A549 (cell line): ENCODE measurements around the gene HS3ST4. TPM values are rescaled to one million over a fixed set of nuclear protein-coding genes. Genes with fewer than 3 reads are reported as not detected.

ENCODE experiments used
- ATAC-seq, 2 experiments: fragments of 200-7000 bp in 1 of 2; fragments of >200 bp in 1 of 2; cut with Nextera tagmentation in 1 of 2; cut with Tn5 transposase in 1 of 2; 3 replicates each; pipeline versions ENCODE4 v1.8.0 to v1.9.1; 2018 to 2020; ENCODE audit warnings: mild to moderate bottlenecking in 1 of 2, moderate library complexity in 1 of 2
- CTCF ChIA-PET: fragments of 300-600 bp; sonication (Branson Sonifier 250); formaldehyde crosslinking; extraction: SDS; loops from one replicate; lab custom pipeline; 2021; ENCODE audit warnings: antibody characterized with exemption, inconsistent platforms; lab: Yijun Ruan, JAX
- POLR2A ChIA-PET: fragments of 350-600 bp; formaldehyde crosslinking; extraction: SDS; loops from one replicate; lab custom pipeline; 2021; ENCODE audit warnings: antibody characterized with exemption, inconsistent platforms; lab: Yijun Ruan, JAX
- DNase-seq, 2 experiments: peaks; one replicate each; pipeline versions ENCODE4 v3.0.0 to v3.0.0-alpha.2; 2011 to 2016; ENCODE audit warnings: low read depth in 1 of 2, low spot score in 1 of 2
- FAIRE-seq: peaks from 2 replicates; lab custom pipeline; 2011; peaks lifted over from hg19 to GRCh38; lab: Jason Lieb, UNC
- H3K27ac ChIP-seq, 2 experiments: fragments of >200 bp; sonication (Bioruptor Twin); formaldehyde crosslinking; 3 replicates each; pipeline ENCODE4 v1.5.1; 2016 to 2017
- H3K4me1 ChIP-seq: fragments of >200 bp; sonication (Bioruptor Twin); formaldehyde crosslinking; 3 replicates; pipeline ENCODE4 v1.6.1; 2016
- H3K4me2 ChIP-seq: fragments of >200 bp; sonication (Bioruptor Twin); formaldehyde crosslinking; 3 replicates; pipeline ENCODE4 v1.6.1; 2016
- H3K4me3 ChIP-seq: fragments of >200 bp; sonication (Bioruptor Twin); formaldehyde crosslinking; 3 replicates; pipeline ENCODE4 v1.5.1; 2016
- H3K9me3 ChIP-seq: fragments of >200 bp; sonication (Bioruptor Twin); formaldehyde crosslinking; 3 replicates; pipeline ENCODE4 v1.6.1; 2016
- CBX8 ChIP-seq: fragments of 200-600 bp; sonication (generic); IDR thresholded peaks from 2 replicates; pipeline ENCODE4 v1.6.1; 2016
- CHD2 ChIP-seq: fragments of 150-350 bp; IDR thresholded peaks from 2 replicates; pipeline ENCODE4 v1.6.1; 2014; ENCODE audit warnings: low read length; ENCODE audit not compliant: partially characterized antibody
- CHD4 ChIP-seq: fragments of 200-600 bp; sonication (generic); IDR thresholded peaks from 2 replicates; pipeline ENCODE4 v1.6.1; 2016; ENCODE audit warnings: antibody characterized with exemption, mild to moderate bottlenecking, borderline replicate concordance
- ELK1 ChIP-seq: fragments of 150-350 bp; IDR thresholded peaks from 2 replicates; pipeline ENCODE4 v1.6.1; 2014; ENCODE audit warnings: low read depth, mild to moderate bottlenecking, low read length
- ESRRA ChIP-seq: fragments of 150-350 bp; IDR thresholded peaks from 2 replicates; pipeline ENCODE4 v1.6.1; 2014; ENCODE audit warnings: mild to moderate bottlenecking, low read length, borderline replicate concordance
- GATA3 ChIP-seq: IDR thresholded peaks from 2 replicates; pipeline ENCODE4 v1.6.1; 2012; ENCODE audit warnings: borderline replicate concordance
- HES2 ChIP-seq: fragments of >200 bp; sonication (Bioruptor Twin); formaldehyde crosslinking; IDR thresholded peaks from 2 replicates; pipeline ENCODE4 v1.6.1; 2016
- HOXB13 ChIP-seq: fragments of 250-450 bp; sonication (Bioruptor Pico); IDR thresholded peaks from 2 replicates; pipeline ENCODE4 v1.5.0; 2020; ENCODE audit warnings: low read depth, mild to moderate bottlenecking, moderate library complexity
- JUNB ChIP-seq: fragments of >200 bp; sonication (Bioruptor Twin); formaldehyde crosslinking; IDR thresholded peaks from 2 replicates; pipeline ENCODE4 v1.6.1; 2016
- KDM5A ChIP-seq: fragments of 200-600 bp; sonication (generic); IDR thresholded peaks from 2 replicates; pipeline ENCODE4 v1.6.1; 2016; ENCODE audit warnings: antibody characterized with exemption, mild to moderate bottlenecking
- MAZ ChIP-seq: fragments of 150-350 bp; IDR thresholded peaks from 2 replicates; pipeline ENCODE4 v1.6.1; 2014; ENCODE audit warnings: antibody characterized with exemption, low read depth, low read length, borderline replicate concordance
- MYC ChIP-seq: IDR thresholded peaks from 2 replicates; pipeline ENCODE4 v1.6.1; 2012; ENCODE audit warnings: mild to moderate bottlenecking, inconsistent platforms, low read length, improper control_type of control experiment, borderline replicate concordance
- NR3C1 ChIP-seq: fragments of >200 bp; sonication (Bioruptor Twin); formaldehyde crosslinking; IDR thresholded peaks from 3 replicates; pipeline ENCODE4 v1.6.1; 2017
- PBX3 ChIP-seq: IDR thresholded peaks from 2 replicates; pipeline ENCODE4 v1.6.1; 2012
- PHF8 ChIP-seq: fragments of 200-600 bp; sonication (generic); IDR thresholded peaks from 2 replicates; pipeline ENCODE4 v1.6.1; 2016; ENCODE audit warnings: low read depth, mild to moderate bottlenecking, antibody characterized with exemption, moderate library complexity, borderline replicate concordance
- POLR2A ChIP-seq: IDR thresholded peaks from 2 replicates; pipeline ENCODE4 v1.6.1; 2012; ENCODE audit warnings: mild to moderate bottlenecking, low read length
- REST ChIP-seq: fragments of 200-600 bp; sonication (generic); IDR thresholded peaks from 2 replicates; pipeline ENCODE4 v1.6.1; 2016; ENCODE audit warnings: antibody characterized with exemption, mild to moderate bottlenecking, moderate library complexity
- RFX5 ChIP-seq: fragments of 450-650 bp; IDR thresholded peaks from 2 replicates; pipeline ENCODE4 v1.7.1; 2014; ENCODE audit warnings: antibody characterized with exemption, mild to moderate bottlenecking, moderate library complexity
- RNF2 ChIP-seq: fragments of 200-600 bp; sonication (generic); IDR thresholded peaks from 2 replicates; pipeline ENCODE4 v1.6.1; 2016; ENCODE audit warnings: low read depth, mild to moderate bottlenecking, antibody characterized with exemption, moderate library complexity, borderline replicate concordance
- SREBF2 ChIP-seq: fragments of 450-650 bp; IDR thresholded peaks from 2 replicates; pipeline ENCODE4 v1.6.1; 2014; ENCODE audit warnings: mild to moderate bottlenecking, moderate library complexity
- TFCP2L1 ChIP-seq: fragments of 250-450 bp; sonication (Bioruptor Pico); IDR thresholded peaks from 2 replicates; pipeline ENCODE4 v1.5.0; 2021; ENCODE audit warnings: mild to moderate bottlenecking
- ZC3H11A ChIP-seq: fragments of 450-650 bp; IDR thresholded peaks from 2 replicates; pipeline ENCODE4 v1.6.1; 2014; ENCODE audit warnings: antibody characterized with exemption, mild to moderate bottlenecking
- ZNF302 ChIP-seq: fragments of 250-450 bp; sonication (Bioruptor Pico); IDR thresholded peaks from 2 replicates; pipeline ENCODE4 v1.9.0; 2021; ENCODE audit warnings: inconsistent platforms, mild to moderate bottlenecking, moderate library complexity
- ZSCAN20 ChIP-seq: fragments of 250-450 bp; sonication (Bioruptor Pico); IDR thresholded peaks from 2 replicates; pipeline ENCODE4 v1.8.0; 2022; ENCODE audit warnings: mild to moderate bottlenecking, moderate library complexity
- WGBS: methylation state at CpG from one replicate; pipeline ENCODE4 v1.1.6; 2017; ENCODE audit errors: missing lambda C conversion rate; 5-methylcytosine and 5-hydroxymethylcytosine counted together
- polyA plus RNA-seq, 4 experiments: library from polyadenylated mRNA; depleted of rRNA in 3 of 4; stranded (reverse); fragments of >200 nt; fragmentation: RNase III in 1 of 4; extraction: RNeasy Plus Mini Kit Qiagen cat#74134 plus additional on column Dnase treatment in 1 of 4; gene quantifications; 2 replicates in 3 of 4; 3 replicates in 1 of 4; pipeline ENCODE4 v1.2.3, GENCODE V29; 2011 to 2017
- TF ChIP-seq, protein P1 (sequence below): fragments of 250-450 bp; sonication (Bioruptor Pico); IDR thresholded peaks from 2 replicates; pipeline ENCODE4 v1.5.0; 2020; ENCODE audit warnings: low read depth, mild to moderate bottlenecking, moderate library complexity
- TF ChIP-seq, protein P2 (sequence below): fragments of >200 bp; sonication (Bioruptor Twin); formaldehyde crosslinking; IDR thresholded peaks from 3 replicates; pipeline ENCODE4 v1.5.1; 2016

The HS3ST4 gene
- polyA plus RNA-seq, 2 of the 4 experiments (the other 2 are of a cell fraction): not detected

GRCh38 chr16:25977121-25977520 lies 285.4 kb downstream of the HS3ST4 start:
- DNase-seq (no peak), ATAC-seq (no peak), FAIRE-seq (no peak)
- Histone ChIP-seq H3K4me2 (no peak overlapping the region), H3K4me3 (no peak overlapping the region), H3K4me1 (no peaks in the 10 kb centered on the region), H3K27ac (no peak overlapping the region), H3K9me3 (no peaks in the 10 kb centered on the region; the same call in 2 of the 3 replicates)
- 7% methylated on average over 4 of the region's 4 CpGs for WGBS
- POLR2A ChIA-PET: no interaction called here
- CTCF ChIA-PET: no interaction called here
- TF ChIP-seq CBX8 (no peak), POLR2A (no peak), ZNF302 (no peak), RFX5 (no peak), GATA3 (no peak), KDM5A (no peak), HOXB13 (no peak)

- CTCF ChIA-PET: interaction anchor here (1.4 kb wide), 1 partner anchor 15 kb away, joined by 5 read pairs; no protein-coding TSS in a partner anchor
- TF ChIP-seq RNF2: no peak
- TF ChIP-seq TFCP2L1 (CRISPR knock-in tag): no peak
- no peak for TF ChIP-seq MAZ
- no peak for TF ChIP-seq HES2
- TF ChIP-seq, all 56 proteins: peak for 0
- DNase-seq (no peak), ATAC-seq (no peak), FAIRE-seq (no peak)
- Histone ChIP-seq H3K4me3 (no peak overlapping the region), H3K4me1 (no peaks in the 10 kb centered on the region), H3K9me3 (no peaks in the 10 kb centered on the region; the same call in 2 of the 3 replicates), H3K27ac (no peak overlapping the region), H3K4me2 (no peak overlapping the region)
- POLR2A ChIA-PET: no interaction called here
Measured at GRCh38 chr16:25978218-25978617, 286.5 kb downstream of the HS3ST4 start.

DNA sequence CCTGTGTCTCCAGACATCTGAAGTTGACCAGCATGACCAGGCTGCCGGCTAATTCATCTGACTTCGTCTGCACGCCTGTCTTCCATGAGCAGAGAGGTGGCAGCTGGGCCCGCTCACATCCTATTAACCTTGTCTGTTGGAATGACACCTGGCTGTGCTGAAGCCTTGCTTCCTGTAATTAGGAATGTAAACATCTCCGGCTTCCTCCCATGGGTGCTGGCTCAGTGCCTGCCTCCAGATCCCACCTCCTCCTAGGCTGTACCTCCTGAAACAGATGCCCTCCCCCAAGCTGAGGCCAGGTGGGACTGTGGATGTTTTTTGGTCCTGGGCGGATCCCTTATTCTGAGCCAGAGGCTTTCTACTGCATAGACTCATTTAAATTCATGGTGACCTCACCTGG lies 296.3 kb downstream of the HS3ST4 start:
- no peak for ATAC-seq
- 31% methylated on average over 6 of the region's 6 CpGs for WGBS
- no peak for TF ChIP-seq HOXB13
- no peak for TF ChIP-seq CHD2
- no peak for TF ChIP-seq ZSCAN20 (CRISPR knock-in tag)
- no peak for TF ChIP-seq SREBF2
- no peak for TF ChIP-seq ZC3H11A
- TF ChIP-seq REST: no peak
- no peak for TF ChIP-seq ESRRA
- TF ChIP-seq ELK1: no peak
- TF ChIP-seq, protein P1, sequence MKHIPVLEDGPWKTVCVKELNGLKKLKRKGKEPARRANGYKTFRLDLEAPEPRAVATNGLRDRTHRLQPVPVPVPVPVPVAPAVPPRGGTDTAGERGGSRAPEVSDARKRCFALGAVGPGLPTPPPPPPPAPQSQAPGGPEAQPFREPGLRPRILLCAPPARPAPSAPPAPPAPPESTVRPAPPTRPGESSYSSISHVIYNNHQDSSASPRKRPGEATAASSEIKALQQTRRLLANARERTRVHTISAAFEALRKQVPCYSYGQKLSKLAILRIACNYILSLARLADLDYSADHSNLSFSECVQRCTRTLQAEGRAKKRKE (CRISPR knock-in tag): no peak
- TF ChIP-seq JUNB: no peak
- TF ChIP-seq NR3C1: no peak
- no peak for TF ChIP-seq MYC
- TF ChIP-seq PHF8: no peak
- TF ChIP-seq CHD4: no peak
- TF ChIP-seq, protein P2, sequence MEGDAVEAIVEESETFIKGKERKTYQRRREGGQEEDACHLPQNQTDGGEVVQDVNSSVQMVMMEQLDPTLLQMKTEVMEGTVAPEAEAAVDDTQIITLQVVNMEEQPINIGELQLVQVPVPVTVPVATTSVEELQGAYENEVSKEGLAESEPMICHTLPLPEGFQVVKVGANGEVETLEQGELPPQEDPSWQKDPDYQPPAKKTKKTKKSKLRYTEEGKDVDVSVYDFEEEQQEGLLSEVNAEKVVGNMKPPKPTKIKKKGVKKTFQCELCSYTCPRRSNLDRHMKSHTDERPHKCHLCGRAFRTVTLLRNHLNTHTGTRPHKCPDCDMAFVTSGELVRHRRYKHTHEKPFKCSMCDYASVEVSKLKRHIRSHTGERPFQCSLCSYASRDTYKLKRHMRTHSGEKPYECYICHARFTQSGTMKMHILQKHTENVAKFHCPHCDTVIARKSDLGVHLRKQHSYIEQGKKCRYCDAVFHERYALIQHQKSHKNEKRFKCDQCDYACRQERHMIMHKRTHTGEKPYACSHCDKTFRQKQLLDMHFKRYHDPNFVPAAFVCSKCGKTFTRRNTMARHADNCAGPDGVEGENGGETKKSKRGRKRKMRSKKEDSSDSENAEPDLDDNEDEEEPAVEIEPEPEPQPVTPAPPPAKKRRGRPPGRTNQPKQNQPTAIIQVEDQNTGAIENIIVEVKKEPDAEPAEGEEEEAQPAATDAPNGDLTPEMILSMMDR: no peak
- TF ChIP-seq PBX3: no peak
- TF ChIP-seq ZNF302: no peak

More for the DNA sequence above, 296.3 kb downstream of the HS3ST4 start:
- Histone ChIP-seq H3K27ac (no peak overlapping the region), H3K4me3 (no peak overlapping the region), H3K9me3 (no peaks in the 10 kb centered on the region), H3K4me2 (no peak overlapping the region), H3K4me1 (no peaks in the 10 kb centered on the region)
- DNase-seq (no peak), FAIRE-seq (no peak)
- POLR2A ChIA-PET: no interaction called here
- CTCF ChIA-PET: no interaction called here
